GM12865 (cell line): Measurements from ENCODE around the gene DNASE2.
"Not testable (repeated sequence)": the region's sequence is repeated elsewhere in the genome, so short reads cannot be mapped to it uniquely, and the experiment has no call there.

Experiments used
- DNase-seq: peaks from one replicate; pipeline ENCODE4 v3.0.0; 2010; ENCODE audit warnings: low read depth
- H3K4me3 ChIP-seq: 2 replicates; pipeline ENCODE4 v1.5.1; 2011; ENCODE audit warnings: mild to moderate bottlenecking, low read depth, low read length, control low read depth
- TF ChIP-seq, protein P1 (sequence below): IDR thresholded peaks from 2 replicates; pipeline ENCODE4 v1.5.1; 2011; ENCODE audit warnings: low read length, control low read depth, low read depth, inconsistent platforms; ENCODE audit not compliant: insufficient read depth; ENCODE audit errors: missing control alignments

The DNASE2 gene

DNA sequence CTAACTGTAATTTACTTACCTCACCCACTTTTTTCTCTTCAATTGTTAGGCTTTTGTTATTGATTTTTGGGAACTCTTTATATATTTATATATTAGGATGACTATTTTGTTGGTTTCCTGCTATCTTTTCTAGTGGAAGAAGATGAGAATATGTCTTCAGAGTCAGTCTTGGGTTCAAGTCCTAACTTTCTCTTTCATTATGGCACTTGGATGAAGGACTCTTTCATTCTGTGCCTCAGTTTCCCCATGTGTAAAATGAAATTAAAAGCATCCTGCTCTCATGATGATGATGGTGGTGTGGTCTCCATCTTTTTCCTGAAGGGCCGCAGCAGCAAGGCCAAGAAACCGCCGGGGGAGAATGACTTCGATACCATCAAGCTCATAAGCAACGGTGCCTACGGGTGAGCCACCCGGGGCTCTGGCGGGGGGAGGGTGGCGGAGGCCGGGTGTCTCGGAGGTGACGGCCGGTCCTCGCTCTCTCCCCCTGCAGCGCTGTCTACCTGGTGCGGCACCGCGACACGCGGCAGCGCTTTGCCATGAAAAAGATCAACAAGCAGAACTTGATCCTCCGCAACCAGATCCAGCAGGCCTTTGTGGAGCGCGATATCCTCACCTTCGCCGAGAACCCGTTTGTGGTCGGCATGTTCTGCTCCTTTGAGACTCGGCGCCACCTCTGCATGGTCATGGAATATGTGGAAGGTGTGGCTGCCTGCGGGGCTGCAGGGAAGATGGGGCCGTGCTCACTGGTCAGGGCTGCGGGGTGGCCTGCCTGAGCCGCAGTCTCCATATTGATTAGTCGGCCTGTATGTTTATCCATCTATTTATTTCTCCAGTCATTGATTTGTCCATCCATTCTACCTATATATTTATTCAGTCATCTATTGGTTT, 23.0 kb downstream of the DNASE2 start:
- no peak for DNase-seq
- TF ChIP-seq, protein P1, sequence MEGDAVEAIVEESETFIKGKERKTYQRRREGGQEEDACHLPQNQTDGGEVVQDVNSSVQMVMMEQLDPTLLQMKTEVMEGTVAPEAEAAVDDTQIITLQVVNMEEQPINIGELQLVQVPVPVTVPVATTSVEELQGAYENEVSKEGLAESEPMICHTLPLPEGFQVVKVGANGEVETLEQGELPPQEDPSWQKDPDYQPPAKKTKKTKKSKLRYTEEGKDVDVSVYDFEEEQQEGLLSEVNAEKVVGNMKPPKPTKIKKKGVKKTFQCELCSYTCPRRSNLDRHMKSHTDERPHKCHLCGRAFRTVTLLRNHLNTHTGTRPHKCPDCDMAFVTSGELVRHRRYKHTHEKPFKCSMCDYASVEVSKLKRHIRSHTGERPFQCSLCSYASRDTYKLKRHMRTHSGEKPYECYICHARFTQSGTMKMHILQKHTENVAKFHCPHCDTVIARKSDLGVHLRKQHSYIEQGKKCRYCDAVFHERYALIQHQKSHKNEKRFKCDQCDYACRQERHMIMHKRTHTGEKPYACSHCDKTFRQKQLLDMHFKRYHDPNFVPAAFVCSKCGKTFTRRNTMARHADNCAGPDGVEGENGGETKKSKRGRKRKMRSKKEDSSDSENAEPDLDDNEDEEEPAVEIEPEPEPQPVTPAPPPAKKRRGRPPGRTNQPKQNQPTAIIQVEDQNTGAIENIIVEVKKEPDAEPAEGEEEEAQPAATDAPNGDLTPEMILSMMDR, result no peak
- no peak overlapping the region for H3K4me3 ChIP-seq

- DNase-seq, result no peak
- TF ChIP-seq, protein P1, result no peak
- no peak overlapping the region for H3K4me3 ChIP-seq
Observed at GRCh38 chr19:12856653-12857052, 24.6 kb downstream of the DNASE2 start.

DNA sequence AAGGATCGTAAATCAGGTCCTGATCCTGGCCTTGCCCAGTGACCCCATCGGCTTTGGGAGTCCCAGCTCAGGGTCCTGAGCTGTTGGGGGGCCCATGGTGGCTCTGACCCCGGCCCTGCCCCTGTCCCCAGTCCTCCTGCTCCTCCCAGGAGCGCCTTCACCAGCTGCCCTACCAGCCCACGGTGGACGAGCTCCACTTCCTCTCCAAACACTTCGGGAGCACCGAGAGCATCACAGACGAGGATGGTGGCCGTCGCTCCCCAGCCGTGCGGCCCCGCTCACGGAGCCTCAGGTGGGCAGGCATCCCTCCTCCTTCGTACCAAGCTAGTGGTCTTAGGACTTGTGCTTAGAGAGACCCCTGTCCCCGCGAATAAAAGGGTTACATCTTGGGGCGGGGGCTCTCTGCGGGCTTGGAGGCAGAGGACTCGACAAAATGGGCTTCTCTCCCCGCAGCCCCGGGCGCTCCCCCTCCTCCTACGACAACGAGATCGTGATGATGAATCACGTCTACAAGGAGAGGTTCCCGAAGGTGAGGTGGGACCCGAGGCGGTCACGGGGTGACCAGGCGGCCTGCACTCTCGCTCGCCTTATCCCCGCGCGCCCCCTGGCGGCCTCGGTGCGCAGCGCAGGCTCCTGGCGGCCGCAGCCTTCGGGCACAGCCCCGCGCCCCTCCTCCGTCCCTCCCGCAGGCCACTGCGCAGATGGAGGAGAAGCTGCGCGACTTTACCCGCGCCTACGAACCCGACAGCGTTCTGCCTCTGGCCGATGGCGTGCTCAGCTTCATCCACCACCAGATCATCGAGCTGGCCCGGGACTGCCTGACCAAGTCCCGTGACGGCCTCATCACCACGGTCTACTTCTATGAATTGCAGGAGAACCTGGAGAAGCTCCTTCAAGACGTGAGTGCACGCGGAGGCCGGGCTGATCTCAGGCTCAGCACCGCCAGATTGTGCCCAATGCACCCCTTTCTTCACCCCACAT, 33.8 kb downstream of the DNASE2 start:
- DNase-seq, result peak; percentile 82
- TF ChIP-seq, protein P1, result peak; percentile 99
- no peak overlapping the region for H3K4me3 ChIP-seq

GRCh38 chr19:12846613-12847012, 34.6 kb downstream of the DNASE2 start:
- H3K4me3 ChIP-seq, DNase-seq: not testable (repeated sequence)

GRCh38 chr19:12843999-12844732, 37.1 kb downstream of the DNASE2 start:
- TF ChIP-seq, protein P1, result no peak
- no peak overlapping the region for H3K4me3 ChIP-seq
- DNase-seq, result no peak

DNA sequence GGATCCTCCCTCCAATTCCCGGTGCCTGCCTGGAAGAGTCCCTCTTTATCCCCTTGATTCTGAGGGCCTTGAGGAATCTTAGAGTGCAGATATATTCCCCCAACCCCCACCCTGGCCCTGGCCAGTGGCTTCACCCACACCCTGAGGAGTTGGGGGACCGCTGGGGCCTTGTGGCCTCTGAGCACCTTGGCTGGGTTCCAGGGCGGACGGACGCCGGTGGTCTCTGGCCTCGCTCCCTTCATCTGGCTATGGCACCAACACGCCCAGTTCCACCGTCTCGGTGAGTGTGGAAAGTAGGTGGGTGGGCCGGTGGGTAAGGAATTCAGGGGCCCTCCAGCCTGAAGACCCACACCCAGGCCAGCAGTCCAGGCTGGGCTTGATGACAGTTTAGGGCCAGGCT, 37.9 kb downstream of the DNASE2 start:
- TF ChIP-seq, protein P1, result no peak
- no peak for DNase-seq
- H3K4me3 ChIP-seq, result no peak overlapping the region

DNA sequence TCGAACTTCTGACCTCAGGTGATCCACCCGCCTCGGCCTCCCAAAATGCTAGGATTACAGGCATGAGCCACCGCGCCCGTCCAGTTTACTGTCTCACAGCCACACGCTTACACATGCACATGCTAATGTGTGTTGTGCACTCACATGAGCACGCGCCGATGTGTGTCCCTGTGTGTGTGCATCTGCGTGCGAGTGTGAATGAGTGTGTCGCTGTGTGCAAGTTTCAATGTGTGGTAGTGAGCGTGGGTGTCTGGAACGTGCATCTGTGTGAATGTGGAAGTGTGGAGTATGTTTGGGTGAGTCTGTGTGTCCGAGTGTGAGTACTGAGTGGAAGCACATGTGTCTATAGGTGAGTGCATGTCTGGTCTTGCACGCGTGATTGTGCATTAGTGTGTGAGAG, 38.7 kb downstream of the DNASE2 start:
- no peak for DNase-seq
- H3K4me3 ChIP-seq, result no peak overlapping the region
- TF ChIP-seq, protein P1, result no peak
